GM23338 (cell line): ENCODE data around the gene NUDC. TPM values are rescaled to one million over a fixed set of nuclear protein-coding genes. Genes with fewer than 3 reads are reported as not detected.

Experiments used
- ATAC-seq: fragments of 200-7000 bp; cut with Tn5 transposase; 3 replicates; pipeline ENCODE4 v1.9.1; 2020
- DNase-seq: peaks from one replicate; pipeline ENCODE4 v3.0.0-alpha.2; 2015; ENCODE audit warnings: low spot score
- H2AFZ ChIP-seq: fragments of 200-600 bp; sonication (generic); 2 replicates; pipeline ENCODE4 v1.8.0; 2016; ENCODE audit warnings: antibody characterized with exemption, mild to moderate bottlenecking, moderate library complexity
- H3F3A ChIP-seq: fragments of 200-600 bp; sonication (generic); replicated peaks from 2 replicates; pipeline ENCODE4 v1.8.0; 2017; ENCODE audit warnings: antibody characterized with exemption, mixed run types, low read depth
- H3K27ac ChIP-seq: fragments of 200-600 bp; sonication (generic); 2 replicates; pipeline ENCODE4 v1.6.1; 2016; ENCODE audit warnings: low read depth
- H3K27me3 ChIP-seq: fragments of 200-600 bp; sonication (generic); 2 replicates; pipeline ENCODE4 v1.8.0; 2016; ENCODE audit warnings: mild to moderate bottlenecking, mixed run types, moderate library complexity; ENCODE audit not compliant: insufficient read depth
- H3K36me3 ChIP-seq: fragments of 200-600 bp; sonication (generic); 2 replicates; pipeline ENCODE4 v1.8.0; 2016; ENCODE audit warnings: mild to moderate bottlenecking; ENCODE audit not compliant: insufficient read depth
- H3K4me1 ChIP-seq: fragments of 200-600 bp; sonication (generic); 2 replicates; pipeline ENCODE4 v1.8.0; 2016; ENCODE audit warnings: mild to moderate bottlenecking, moderate library complexity; ENCODE audit not compliant: insufficient read depth
- H3K4me2 ChIP-seq: fragments of 200-600 bp; sonication (generic); 2 replicates; pipeline ENCODE4 v1.7.1; 2017; ENCODE audit warnings: mixed run types
- H3K4me3 ChIP-seq: fragments of 200-600 bp; sonication (generic); 2 replicates; pipeline ENCODE4 v1.6.1; 2016; ENCODE audit warnings: mixed run types
- H3K79me2 ChIP-seq: fragments of 200-600 bp; sonication (generic); replicated peaks from 2 replicates; pipeline ENCODE4 v1.8.0; 2017; ENCODE audit warnings: mild to moderate bottlenecking; ENCODE audit not compliant: insufficient read depth
- H3K9me2 ChIP-seq: fragments of 200-600 bp; sonication (generic); 2 replicates; pipeline ENCODE4 v1.8.0; 2017; ENCODE audit not compliant: insufficient read depth
- H4K20me1 ChIP-seq: fragments of 200-600 bp; sonication (generic); replicated peaks from 2 replicates; pipeline ENCODE4 v1.8.0; 2017; ENCODE audit warnings: mild to moderate bottlenecking; ENCODE audit not compliant: insufficient read depth
- H3K27ac Mint-ChIP-seq: 2 replicates; pipeline ENCODE4 v1.8.0; 2020; ENCODE audit warnings: inconsistent platforms, mild to moderate bottlenecking, moderate library complexity, mixed read lengths
- H3K27me3 Mint-ChIP-seq: 3 replicates; pipeline ENCODE4 v1.8.0; 2022; ENCODE audit warnings: low read depth, mild to moderate bottlenecking, moderate library complexity, mixed read lengths, inconsistent platforms; ENCODE audit not compliant: insufficient read depth, poor library complexity
- H3K36me3 Mint-ChIP-seq: 3 replicates; pipeline ENCODE4 v1.8.0; 2021; ENCODE audit warnings: low read depth, mild to moderate bottlenecking, inconsistent platforms, moderate library complexity, mixed read lengths
- H3K4me1 Mint-ChIP-seq: 3 replicates; pipeline ENCODE4 v1.8.0; 2020; ENCODE audit warnings: mild to moderate bottlenecking, inconsistent platforms, mixed read lengths
- H3K4me3 Mint-ChIP-seq: 3 replicates; pipeline ENCODE4 v1.8.0; 2021; ENCODE audit warnings: moderate library complexity, mild to moderate bottlenecking, inconsistent platforms, mixed read lengths
- H3K9me3 Mint-ChIP-seq: 3 replicates; pipeline ENCODE4 v1.8.0; 2020; ENCODE audit warnings: moderate library complexity, mild to moderate bottlenecking, inconsistent platforms, mixed read lengths
- CREB1 ChIP-seq: fragments of 250-450 bp; sonication (Bioruptor Pico); IDR thresholded peaks from 2 replicates; pipeline ENCODE4 v1.5.0; 2020; ENCODE audit warnings: low read depth, mild to moderate bottlenecking, moderate library complexity
- EZH2 ChIP-seq: fragments of 200-600 bp; sonication (generic); IDR thresholded peaks from one replicate; pipeline ENCODE4 v1.8.0; 2017; ENCODE audit warnings: antibody characterized with exemption, mild to moderate bottlenecking, low read depth; ENCODE audit not compliant: unreplicated experiment
- EZH2phosphoT487 ChIP-seq: fragments of 200-600 bp; sonication (generic); IDR thresholded peaks from one replicate; pipeline ENCODE4 v1.8.1; 2018; ENCODE audit warnings: antibody characterized with exemption; ENCODE audit not compliant: unreplicated experiment
- JUNB ChIP-seq: IDR thresholded peaks from one replicate; pipeline ENCODE4 v1.6.1; 2016; ENCODE audit warnings: antibody characterized with exemption; ENCODE audit not compliant: unreplicated experiment
- NANOG ChIP-seq: IDR thresholded peaks from 2 replicates; pipeline ENCODE4 v1.6.1; 2016; ENCODE audit warnings: antibody characterized with exemption, borderline replicate concordance
- POLR2AphosphoS5 ChIP-seq: IDR thresholded peaks from 2 replicates; pipeline ENCODE4 v1.6.1; 2016; ENCODE audit warnings: antibody characterized with exemption, low read depth
- REST ChIP-seq: IDR thresholded peaks from one replicate; pipeline ENCODE4 v1.6.1; 2018; ENCODE audit warnings: antibody characterized with exemption; ENCODE audit not compliant: unreplicated experiment
- STAT1 ChIP-seq: IDR thresholded peaks from one replicate; pipeline ENCODE4 v1.6.1; 2016; ENCODE audit warnings: antibody characterized with exemption; ENCODE audit not compliant: unreplicated experiment
- ZNF114 ChIP-seq: fragments of 250-450 bp; sonication (Bioruptor Pico); IDR thresholded peaks from 2 replicates; pipeline ENCODE4 v1.5.0; 2020; ENCODE audit warnings: mild to moderate bottlenecking, moderate library complexity
- ZNF331 ChIP-seq: fragments of 250-450 bp; sonication (Bioruptor Pico); IDR thresholded peaks from 2 replicates; pipeline ENCODE4 v1.5.0; 2020; ENCODE audit warnings: low read depth, mild to moderate bottlenecking, moderate library complexity
- polyA plus RNA-seq: library from polyadenylated mRNA; unstranded; fragments of >200 nt; fragmentation: Nextera tagmentation; extraction: Ambion mirVana; gene quantifications from 2 replicates; pipeline ENCODE4 v1.2.1, GENCODE V29; 2016
- total RNA-seq: library from RNA; depleted of rRNA; stranded (reverse); fragments of >200 nt; shearing (Covaris generic); gene quantifications from 2 replicates; pipeline ENCODE4 v1.2.3, GENCODE V29; 2014
- TF ChIP-seq, protein P1 (sequence below): fragments of 250-450 bp; sonication (Bioruptor Pico); IDR thresholded peaks from 2 replicates; pipeline ENCODE4 v1.5.0; 2020; ENCODE audit warnings: mild to moderate bottlenecking, moderate library complexity
- TF ChIP-seq, protein P2 (sequence below), 2 experiments: fragments of 200-600 bp in 1 of 2; sonication (generic) in 1 of 2; conservative IDR thresholded peaks; 2 replicates each; pipeline versions ENCODE4 v1.5.1 to v1.6.1; 2016 to 2017; ENCODE audit warnings: antibody characterized with exemption in 2 of 2, low read depth in 2 of 2, mild to moderate bottlenecking in 2 of 2, moderate library complexity in 1 of 2
- TF ChIP-seq, protein P3 (sequence below): IDR thresholded peaks from 2 replicates; pipeline ENCODE4 v1.6.1; 2016; ENCODE audit warnings: antibody characterized with exemption

NUDC gene
- total and polyA plus RNA-seq, 2 experiments from 2014 or later: 96.2 to 224 TPM

DNA sequence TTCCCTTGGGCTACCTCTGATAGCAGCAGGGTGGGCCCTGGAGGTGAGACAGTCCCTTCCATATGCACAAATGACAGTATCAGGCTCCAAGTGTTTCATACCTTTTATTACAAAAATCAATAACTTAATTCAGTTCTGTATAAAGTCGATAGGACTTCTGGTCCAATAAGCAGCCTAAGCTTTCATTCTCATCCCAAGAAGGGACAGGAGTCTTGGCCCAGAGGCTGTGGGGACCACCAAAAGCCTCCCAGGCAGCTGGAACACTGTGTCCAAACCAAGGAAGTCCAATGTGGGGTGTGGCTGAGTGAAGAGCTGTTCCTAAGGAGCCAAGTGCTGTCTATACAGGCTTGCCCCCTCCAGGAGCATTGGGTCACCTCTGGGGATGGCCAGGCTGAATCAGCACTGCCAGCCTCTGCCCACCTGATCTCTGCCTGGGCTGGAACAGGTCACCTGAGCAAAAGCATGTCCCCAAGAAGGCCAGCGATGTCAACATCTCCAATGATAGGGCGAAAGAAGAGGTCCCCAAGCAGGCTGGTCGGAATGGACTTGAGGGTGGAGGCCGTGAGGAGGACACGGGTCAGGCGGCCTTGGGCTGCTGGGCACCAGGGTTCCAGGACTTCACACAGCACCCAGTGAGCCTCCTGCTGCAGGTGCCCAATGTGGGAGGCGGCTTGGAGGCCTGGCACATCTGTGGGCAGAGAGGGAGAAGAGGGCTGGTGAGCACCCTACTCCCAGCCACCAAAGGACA, 10.0 kb upstream of the NUDC start:
- Histone ChIP-seq H3F3A (no peaks in the 10 kb centered on the region), H3K4me3 (no peak overlapping the region), H3K4me2 (no peak overlapping the region), H3K4me1 (no peaks in the 10 kb centered on the region), H3K9me2 (no peaks in the 10 kb centered on the region), H2AFZ (no peak overlapping the region), H3K36me3 (no peaks in the 10 kb centered on the region), H3K27ac (no peak overlapping the region), H4K20me1 (no peaks in the 10 kb centered on the region; the same call in 1 of the 2 replicates), H3K79me2 (no peaks in the 10 kb centered on the region), H3K27me3 (no peaks in the 10 kb centered on the region)
- no peaks in the 10 kb centered on the region for H3K36me3 Mint-ChIP-seq
- H3K9me3 Mint-ChIP-seq: no peaks in the 10 kb centered on the region
- TF ChIP-seq NANOG: no peak
- no peak for TF ChIP-seq JUNB
- no peak for TF ChIP-seq STAT1
- TF ChIP-seq REST: no peak
- TF ChIP-seq ZNF331: no peak
- TF ChIP-seq, protein P1, sequence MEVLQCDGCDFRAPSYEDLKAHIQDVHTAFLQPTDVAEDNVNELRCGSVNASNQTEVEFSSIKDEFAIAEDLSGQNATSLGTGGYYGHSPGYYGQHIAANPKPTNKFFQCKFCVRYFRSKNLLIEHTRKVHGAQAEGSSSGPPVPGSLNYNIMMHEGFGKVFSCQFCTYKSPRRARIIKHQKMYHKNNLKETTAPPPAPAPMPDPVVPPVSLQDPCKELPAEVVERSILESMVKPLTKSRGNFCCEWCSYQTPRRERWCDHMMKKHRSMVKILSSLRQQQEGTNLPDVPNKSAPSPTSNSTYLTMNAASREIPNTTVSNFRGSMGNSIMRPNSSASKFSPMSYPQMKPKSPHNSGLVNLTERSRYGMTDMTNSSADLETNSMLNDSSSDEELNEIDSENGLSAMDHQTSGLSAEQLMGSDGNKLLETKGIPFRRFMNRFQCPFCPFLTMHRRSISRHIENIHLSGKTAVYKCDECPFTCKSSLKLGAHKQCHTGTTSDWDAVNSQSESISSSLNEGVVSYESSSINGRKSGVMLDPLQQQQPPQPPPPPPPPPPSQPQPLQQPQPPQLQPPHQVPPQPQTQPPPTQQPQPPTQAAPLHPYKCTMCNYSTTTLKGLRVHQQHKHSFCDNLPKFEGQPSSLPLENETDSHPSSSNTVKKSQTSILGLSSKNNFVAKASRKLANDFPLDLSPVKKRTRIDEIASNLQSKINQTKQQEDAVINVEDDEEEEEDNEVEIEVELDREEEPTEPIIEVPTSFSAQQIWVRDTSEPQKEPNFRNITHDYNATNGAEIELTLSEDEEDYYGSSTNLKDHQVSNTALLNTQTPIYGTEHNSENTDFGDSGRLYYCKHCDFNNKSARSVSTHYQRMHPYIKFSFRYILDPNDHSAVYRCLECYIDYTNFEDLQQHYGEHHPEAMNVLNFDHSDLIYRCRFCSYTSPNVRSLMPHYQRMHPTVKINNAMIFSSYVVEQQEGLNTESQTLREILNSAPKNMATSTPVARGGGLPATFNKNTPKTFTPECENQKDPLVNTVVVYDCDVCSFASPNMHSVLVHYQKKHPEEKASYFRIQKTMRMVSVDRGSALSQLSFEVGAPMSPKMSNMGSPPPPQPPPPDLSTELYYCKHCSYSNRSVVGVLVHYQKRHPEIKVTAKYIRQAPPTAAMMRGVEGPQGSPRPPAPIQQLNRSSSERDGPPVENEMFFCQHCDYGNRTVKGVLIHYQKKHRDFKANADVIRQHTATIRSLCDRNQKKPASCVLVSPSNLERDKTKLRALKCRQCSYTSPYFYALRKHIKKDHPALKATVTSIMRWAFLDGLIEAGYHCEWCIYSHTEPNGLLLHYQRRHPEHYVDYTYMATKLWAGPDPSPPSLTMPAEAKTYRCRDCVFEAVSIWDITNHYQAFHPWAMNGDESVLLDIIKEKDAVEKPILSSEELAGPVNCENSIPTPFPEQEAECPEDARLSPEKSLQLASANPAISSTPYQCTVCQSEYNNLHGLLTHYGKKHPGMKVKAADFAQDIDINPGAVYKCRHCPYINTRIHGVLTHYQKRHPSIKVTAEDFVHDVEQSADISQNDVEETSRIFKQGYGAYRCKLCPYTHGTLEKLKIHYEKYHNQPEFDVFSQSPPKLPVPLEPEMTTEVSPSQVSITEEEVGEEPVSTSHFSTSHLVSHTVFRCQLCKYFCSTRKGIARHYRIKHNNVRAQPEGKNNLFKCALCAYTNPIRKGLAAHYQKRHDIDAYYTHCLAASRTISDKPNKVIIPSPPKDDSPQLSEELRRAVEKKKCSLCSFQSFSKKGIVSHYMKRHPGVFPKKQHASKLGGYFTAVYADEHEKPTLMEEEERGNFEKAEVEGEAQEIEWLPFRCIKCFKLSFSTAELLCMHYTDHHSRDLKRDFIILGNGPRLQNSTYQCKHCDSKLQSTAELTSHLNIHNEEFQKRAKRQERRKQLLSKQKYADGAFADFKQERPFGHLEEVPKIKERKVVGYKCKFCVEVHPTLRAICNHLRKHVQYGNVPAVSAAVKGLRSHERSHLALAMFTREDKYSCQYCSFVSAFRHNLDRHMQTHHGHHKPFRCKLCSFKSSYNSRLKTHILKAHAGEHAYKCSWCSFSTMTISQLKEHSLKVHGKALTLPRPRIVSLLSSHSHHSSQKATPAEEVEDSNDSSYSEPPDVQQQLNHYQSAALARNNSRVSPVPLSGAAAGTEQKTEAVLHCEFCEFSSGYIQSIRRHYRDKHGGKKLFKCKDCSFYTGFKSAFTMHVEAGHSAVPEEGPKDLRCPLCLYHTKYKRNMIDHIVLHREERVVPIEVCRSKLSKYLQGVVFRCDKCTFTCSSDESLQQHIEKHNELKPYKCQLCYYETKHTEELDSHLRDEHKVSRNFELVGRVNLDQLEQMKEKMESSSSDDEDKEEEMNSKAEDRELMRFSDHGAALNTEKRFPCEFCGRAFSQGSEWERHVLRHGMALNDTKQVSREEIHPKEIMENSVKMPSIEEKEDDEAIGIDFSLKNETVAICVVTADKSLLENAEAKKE: no peak
- TF ChIP-seq, protein P2, sequence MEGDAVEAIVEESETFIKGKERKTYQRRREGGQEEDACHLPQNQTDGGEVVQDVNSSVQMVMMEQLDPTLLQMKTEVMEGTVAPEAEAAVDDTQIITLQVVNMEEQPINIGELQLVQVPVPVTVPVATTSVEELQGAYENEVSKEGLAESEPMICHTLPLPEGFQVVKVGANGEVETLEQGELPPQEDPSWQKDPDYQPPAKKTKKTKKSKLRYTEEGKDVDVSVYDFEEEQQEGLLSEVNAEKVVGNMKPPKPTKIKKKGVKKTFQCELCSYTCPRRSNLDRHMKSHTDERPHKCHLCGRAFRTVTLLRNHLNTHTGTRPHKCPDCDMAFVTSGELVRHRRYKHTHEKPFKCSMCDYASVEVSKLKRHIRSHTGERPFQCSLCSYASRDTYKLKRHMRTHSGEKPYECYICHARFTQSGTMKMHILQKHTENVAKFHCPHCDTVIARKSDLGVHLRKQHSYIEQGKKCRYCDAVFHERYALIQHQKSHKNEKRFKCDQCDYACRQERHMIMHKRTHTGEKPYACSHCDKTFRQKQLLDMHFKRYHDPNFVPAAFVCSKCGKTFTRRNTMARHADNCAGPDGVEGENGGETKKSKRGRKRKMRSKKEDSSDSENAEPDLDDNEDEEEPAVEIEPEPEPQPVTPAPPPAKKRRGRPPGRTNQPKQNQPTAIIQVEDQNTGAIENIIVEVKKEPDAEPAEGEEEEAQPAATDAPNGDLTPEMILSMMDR (conservative IDR thresholded peaks at IDR 0.05; ENCODE audit: low read depth in 2 of 2): no peak
- TF ChIP-seq POLR2AphosphoS5: no peak
- no peak for TF ChIP-seq EZH2phosphoT487
- no peak for TF ChIP-seq EZH2
- TF ChIP-seq CREB1 (CRISPR knock-in tag): no peak
- TF ChIP-seq ZNF114: no peak
- TF ChIP-seq, protein P3, sequence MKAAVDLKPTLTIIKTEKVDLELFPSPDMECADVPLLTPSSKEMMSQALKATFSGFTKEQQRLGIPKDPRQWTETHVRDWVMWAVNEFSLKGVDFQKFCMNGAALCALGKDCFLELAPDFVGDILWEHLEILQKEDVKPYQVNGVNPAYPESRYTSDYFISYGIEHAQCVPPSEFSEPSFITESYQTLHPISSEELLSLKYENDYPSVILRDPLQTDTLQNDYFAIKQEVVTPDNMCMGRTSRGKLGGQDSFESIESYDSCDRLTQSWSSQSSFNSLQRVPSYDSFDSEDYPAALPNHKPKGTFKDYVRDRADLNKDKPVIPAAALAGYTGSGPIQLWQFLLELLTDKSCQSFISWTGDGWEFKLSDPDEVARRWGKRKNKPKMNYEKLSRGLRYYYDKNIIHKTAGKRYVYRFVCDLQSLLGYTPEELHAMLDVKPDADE: no peak
- H3K27ac Mint-ChIP-seq: no peak overlapping the region
- H3K4me3 Mint-ChIP-seq: no peak overlapping the region
- H3K4me1 Mint-ChIP-seq: no peaks in the 10 kb centered on the region; the same call in 2 of the 3 replicates
- peaks cover 8% of the 10 kb centered on the region for H3K27me3 Mint-ChIP-seq
- no peak for ATAC-seq
- no peak for DNase-seq
